C4-2B (cell line): ENCODE results near the gene HEBP1.

Experiments used
- ZFX ChIP-seq: fragments of 450-650 bp; IDR thresholded peaks from 2 replicates; pipeline ENCODE4 v1.6.1; 2017
- TF ChIP-seq, protein P1 (sequence below): fragments of 450-650 bp; conservative IDR thresholded peaks from 2 replicates; pipeline ENCODE4 v1.5.1; 2017; ENCODE audit warnings: mild to moderate bottlenecking

- TF ChIP-seq, protein P1, sequence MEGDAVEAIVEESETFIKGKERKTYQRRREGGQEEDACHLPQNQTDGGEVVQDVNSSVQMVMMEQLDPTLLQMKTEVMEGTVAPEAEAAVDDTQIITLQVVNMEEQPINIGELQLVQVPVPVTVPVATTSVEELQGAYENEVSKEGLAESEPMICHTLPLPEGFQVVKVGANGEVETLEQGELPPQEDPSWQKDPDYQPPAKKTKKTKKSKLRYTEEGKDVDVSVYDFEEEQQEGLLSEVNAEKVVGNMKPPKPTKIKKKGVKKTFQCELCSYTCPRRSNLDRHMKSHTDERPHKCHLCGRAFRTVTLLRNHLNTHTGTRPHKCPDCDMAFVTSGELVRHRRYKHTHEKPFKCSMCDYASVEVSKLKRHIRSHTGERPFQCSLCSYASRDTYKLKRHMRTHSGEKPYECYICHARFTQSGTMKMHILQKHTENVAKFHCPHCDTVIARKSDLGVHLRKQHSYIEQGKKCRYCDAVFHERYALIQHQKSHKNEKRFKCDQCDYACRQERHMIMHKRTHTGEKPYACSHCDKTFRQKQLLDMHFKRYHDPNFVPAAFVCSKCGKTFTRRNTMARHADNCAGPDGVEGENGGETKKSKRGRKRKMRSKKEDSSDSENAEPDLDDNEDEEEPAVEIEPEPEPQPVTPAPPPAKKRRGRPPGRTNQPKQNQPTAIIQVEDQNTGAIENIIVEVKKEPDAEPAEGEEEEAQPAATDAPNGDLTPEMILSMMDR = peak; percentile 29
- no peak for TF ChIP-seq ZFX
These were observed 44.2 kb upstream of the HEBP1 start, which contains the start of gene FAM234B for GRCh38 chr12:13044002-13044905.
